KMS-11 (cell line): ENCODE data around the gene CDCA7L.

Experiments
- H2AFZ ChIP-seq: fragments of 200-600 bp; sonication (generic); 2 replicates; pipeline ENCODE4 v1.6.1; 2016; ENCODE audit warnings: antibody characterized with exemption, mixed run types, low read depth
- H3K27ac ChIP-seq: fragments of 200-600 bp; sonication (generic); 2 replicates; pipeline ENCODE4 v1.6.1; 2016; ENCODE audit warnings: mild to moderate bottlenecking, mixed run types
- H3K27me3 ChIP-seq: fragments of 200-600 bp; sonication (generic); 2 replicates; pipeline ENCODE4 v1.6.1; 2017; ENCODE audit warnings: mild to moderate bottlenecking, low read depth, mixed run types, moderate library complexity; ENCODE audit not compliant: insufficient read depth
- H3K36me3 ChIP-seq: fragments of 200-600 bp; sonication (generic); 2 replicates; pipeline ENCODE4 v1.6.1; 2017; ENCODE audit warnings: mild to moderate bottlenecking, mixed run types; ENCODE audit not compliant: insufficient read depth
- H3K4me1 ChIP-seq: fragments of 200-600 bp; sonication (generic); 2 replicates; pipeline ENCODE4 v1.6.1; 2016; ENCODE audit warnings: mild to moderate bottlenecking, low read depth, mixed run types; ENCODE audit not compliant: poor library complexity, severe bottlenecking
- H3K4me2 ChIP-seq: fragments of 200-600 bp; sonication (generic); 2 replicates; pipeline ENCODE4 v1.7.0; 2016; ENCODE audit warnings: mild to moderate bottlenecking, mixed run types
- H3K4me3 ChIP-seq: fragments of 200-600 bp; sonication (generic); IDR thresholded peaks from 2 replicates; pipeline ENCODE4 v1.6.1; 2017; ENCODE audit warnings: low read depth, low read length, mixed read lengths; ENCODE audit not compliant: insufficient read depth
- H3K79me2 ChIP-seq: fragments of 200-600 bp; sonication (generic); 2 replicates; pipeline ENCODE4 v1.6.1; 2016; ENCODE audit warnings: low read depth, mixed run types; ENCODE audit not compliant: insufficient read depth
- H3K9ac ChIP-seq: fragments of 200-600 bp; sonication (generic); 2 replicates; pipeline ENCODE4 v1.6.1; 2016; ENCODE audit warnings: mild to moderate bottlenecking, mixed run types
- H4K20me1 ChIP-seq: fragments of 200-600 bp; sonication (generic); 2 replicates; pipeline ENCODE4 v1.6.1; 2016; ENCODE audit warnings: mild to moderate bottlenecking, mixed run types; ENCODE audit not compliant: insufficient read depth
- CTCF ChIP-seq: fragments of 200-600 bp; sonication (generic); conservative IDR thresholded peaks from 2 replicates; pipeline ENCODE4 v1.6.1; 2017; ENCODE audit warnings: low read depth, mild to moderate bottlenecking, antibody characterized with exemption, low read length, moderate library complexity, mixed read lengths

CDCA7L gene

GRCh38 chr7:21902240-21902639 is 43.5 kb downstream of the CDCA7L start:
- Histone ChIP-seq H3K27ac (no peak overlapping the region), H4K20me1 (no peaks in the 10 kb centered on the region), H3K79me2 (no peaks in the 10 kb centered on the region), H3K4me2 (no peak overlapping the region), H3K9ac (no peak overlapping the region), H3K27me3 (no peaks in the 10 kb centered on the region), H2AFZ (no peak overlapping the region), H3K36me3 (no peaks in the 10 kb centered on the region; the same call in 1 of the 2 replicates), H3K4me3 (no peak overlapping the region), H3K4me1 (no peaks in the 10 kb centered on the region)
- TF ChIP-seq CTCF: no peak

GRCh38 chr7:21898265-21898930 is 47.3 kb downstream of the CDCA7L start:
- no peak for TF ChIP-seq CTCF
- no peaks in the 10 kb centered on the region for H3K27me3 ChIP-seq
- H2AFZ ChIP-seq: no peak overlapping the region
- no peak overlapping the region for H3K4me3 ChIP-seq
- no peaks in the 10 kb centered on the region; the same call in 1 of the 2 replicates for H3K36me3 ChIP-seq
- no peaks in the 10 kb centered on the region for H4K20me1 ChIP-seq
- H3K27ac ChIP-seq: no peak overlapping the region
- no peak overlapping the region for H3K4me2 ChIP-seq
- no peak overlapping the region for H3K9ac ChIP-seq
- no peaks in the 10 kb centered on the region for H3K79me2 ChIP-seq
- no peaks in the 10 kb centered on the region for H3K4me1 ChIP-seq

GRCh38 chr7:21893401-21893800 is 52.3 kb downstream of the CDCA7L start:
- no peaks in the 10 kb centered on the region for H3K4me1 ChIP-seq
- H3K79me2 ChIP-seq: no peaks in the 10 kb centered on the region
- TF ChIP-seq CTCF: no peak
- H2AFZ ChIP-seq: no peak overlapping the region
- H3K27ac ChIP-seq: no peak overlapping the region
- no peak overlapping the region for H3K9ac ChIP-seq
- H4K20me1 ChIP-seq: no peaks in the 10 kb centered on the region
- no peaks in the 10 kb centered on the region for H3K27me3 ChIP-seq
- H3K4me2 ChIP-seq: no peak overlapping the region
- H3K36me3 ChIP-seq: no peaks in the 10 kb centered on the region
- H3K4me3 ChIP-seq: no peak overlapping the region

GRCh38 chr7:21891291-21891690 is 54.4 kb downstream of the CDCA7L start:
- Histone ChIP-seq H2AFZ (no peak overlapping the region), H3K9ac (no peak overlapping the region), H3K4me3 (no peak overlapping the region), H3K27ac (no peak overlapping the region), H3K27me3 (no peaks in the 10 kb centered on the region), H3K4me2 (no peak overlapping the region), H4K20me1 (no peaks in the 10 kb centered on the region), H3K36me3 (no peaks in the 10 kb centered on the region), H3K4me1 (no peaks in the 10 kb centered on the region), H3K79me2 (no peaks in the 10 kb centered on the region)
- no peak for TF ChIP-seq CTCF
